ENCODE results near the gene SINHCAF.

Gene SINHCAF

GRCh38 chr12:31232361-31232965 lies 93.5 kb downstream of the SINHCAF start:
- DNase-seq (ENCODE audit: low spot score), result peak; percentile 41

DNA sequence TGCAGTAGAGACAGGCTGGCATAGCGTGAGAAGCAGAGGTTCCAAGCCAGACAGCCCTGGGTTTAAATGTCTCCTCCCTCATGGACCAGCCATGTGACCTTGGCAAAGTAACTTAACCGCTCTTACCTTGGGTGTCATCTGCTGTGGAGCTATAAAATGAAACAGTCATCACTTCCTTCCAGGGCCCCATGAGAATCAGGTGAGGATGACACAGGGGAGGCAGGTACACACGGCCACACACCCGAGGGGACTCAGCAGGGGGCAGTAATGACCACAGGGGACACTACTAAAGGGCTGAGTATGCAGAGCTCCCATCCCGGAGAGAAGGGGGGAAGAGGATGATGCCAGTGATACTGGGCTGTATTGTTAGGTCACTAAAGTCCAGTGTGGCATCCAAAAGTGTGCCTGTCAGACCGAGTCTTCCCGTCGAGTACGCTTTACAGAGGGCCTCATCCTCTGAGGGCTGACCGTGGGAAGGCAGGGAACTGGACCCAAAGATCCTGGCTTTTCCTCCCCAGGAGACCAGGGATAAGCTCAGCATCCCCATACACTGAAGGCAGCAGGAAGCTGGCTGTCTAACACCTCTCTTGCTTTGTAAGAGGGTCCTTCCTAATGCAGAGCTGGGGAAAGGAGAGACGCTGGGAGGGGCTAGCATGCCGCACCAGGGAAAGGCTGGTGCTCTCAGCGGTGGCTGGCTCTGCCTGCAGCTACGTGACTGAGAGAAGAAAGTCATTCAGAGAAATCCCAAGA lies 94.2 kb downstream of the SINHCAF start:
- peak; percentile 25 for DNase-seq (ENCODE audit: low spot score)

Measured in ecto neural progenitor cell (in vitro differentiated cells).